ENCODE results near the gene EIF5A2.

Gene EIF5A2

DNA sequence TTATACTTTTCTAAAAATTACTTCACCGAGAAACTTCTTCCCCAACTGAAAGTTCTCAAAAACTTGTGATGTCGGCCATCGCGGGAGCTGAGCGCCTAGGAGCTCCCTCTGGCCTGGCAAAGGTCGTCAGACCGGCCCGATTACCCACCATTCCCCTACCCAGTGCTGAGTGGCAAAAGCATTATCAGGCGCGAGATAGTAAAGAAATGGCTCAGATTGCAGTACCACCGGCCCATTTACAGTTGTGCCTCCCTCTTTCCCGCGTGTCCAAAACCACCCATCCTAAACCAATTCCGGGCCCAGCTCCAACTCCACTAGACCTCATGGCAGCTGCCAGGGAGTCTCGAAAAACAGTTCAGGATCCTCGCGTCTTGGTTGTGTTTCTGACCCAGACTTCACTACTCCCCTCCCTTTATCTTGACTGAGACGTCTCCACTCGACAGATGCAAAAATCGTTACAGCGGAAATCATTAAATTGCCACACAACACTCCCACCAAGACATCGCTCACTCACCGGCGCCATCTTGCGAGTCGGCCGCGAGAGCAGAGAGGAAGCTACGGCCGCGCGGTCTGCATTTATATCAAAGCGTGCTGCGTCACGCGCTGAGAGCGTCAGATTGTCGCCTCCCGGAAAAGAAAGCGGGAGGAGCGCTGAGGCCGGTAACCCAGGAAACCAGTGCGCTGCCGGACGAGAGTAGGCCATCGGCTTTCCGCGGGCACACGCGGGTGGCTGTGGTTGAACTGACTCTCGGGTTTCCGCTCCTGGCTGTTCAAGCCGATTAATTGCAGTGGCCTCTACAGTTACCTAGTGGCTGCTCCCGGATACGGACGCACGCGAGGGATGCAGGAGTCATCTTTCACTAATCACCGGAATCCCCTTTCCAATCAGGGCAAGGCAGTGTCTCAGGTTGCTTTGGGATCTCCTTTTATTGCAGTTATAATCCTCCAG is 38.5 kb downstream of the EIF5A2 start, which contains the start of gene RPL22L1:
Gene RPL22L1, minus strand, starts transcription at position 551 of the 949 bp plus-strand sequence. Its CDS starts 28 bp downstream, at position 523.
- no peaks in the 10 kb centered on the region for H3K27me3 ChIP-seq (replicated peaks; ENCODE audit: control insufficient read depth, insufficient read depth, low read length)
- peak within 1 kb of the TSS; percentile 99 for H3K4me3 ChIP-seq (replicated peaks; ENCODE audit: low read depth, low read length)
- peaks cover 3% of the 10 kb centered on the region; the same call in 1 of the 2 replicates for H3K36me3 ChIP-seq (ENCODE audit: control insufficient read depth, insufficient read depth, low read length)
- peak; percentile 21 for TF ChIP-seq CTCF (IDR thresholded peaks at IDR 0.05; ENCODE audit: insufficient read depth, low read length, poor library complexity, severe bottlenecking)
- DNase-seq (ENCODE audit: extremely low read depth, insufficient read length): peak; percentile 93

DNA sequence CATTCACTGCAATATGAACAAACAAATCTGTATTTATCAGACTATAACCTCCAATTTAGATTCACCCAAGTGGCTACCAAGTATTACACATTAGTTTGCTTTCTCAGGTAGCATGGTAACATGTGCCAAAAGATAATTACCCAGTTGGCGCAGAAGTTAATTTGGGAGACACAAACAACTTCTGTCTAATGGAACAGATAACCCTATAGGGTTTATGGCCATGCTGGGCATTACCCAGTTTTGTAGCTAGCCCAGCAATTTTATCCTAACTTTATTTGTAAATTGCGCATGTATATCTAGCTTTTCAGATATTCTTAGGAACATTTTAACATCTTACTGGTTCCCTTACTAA is 39.2 kb downstream of the EIF5A2 start:
- TF ChIP-seq CTCF (IDR thresholded peaks at IDR 0.05; ENCODE audit: insufficient read depth, low read length, poor library complexity, severe bottlenecking): no peak
- Histone ChIP-seq H3K36me3 (ENCODE audit: control insufficient read depth, insufficient read depth, low read length) (peaks cover 3% of the 10 kb centered on the region; the same call in 1 of the 2 replicates), H3K27me3 (replicated peaks; ENCODE audit: control insufficient read depth, insufficient read depth, low read length) (no peaks in the 10 kb centered on the region), H3K4me3 (replicated peaks; ENCODE audit: low read depth, low read length) (peak overlapping the region; percentile 99)
- DNase-seq (ENCODE audit: extremely low read depth, insufficient read length): no peak

DNA sequence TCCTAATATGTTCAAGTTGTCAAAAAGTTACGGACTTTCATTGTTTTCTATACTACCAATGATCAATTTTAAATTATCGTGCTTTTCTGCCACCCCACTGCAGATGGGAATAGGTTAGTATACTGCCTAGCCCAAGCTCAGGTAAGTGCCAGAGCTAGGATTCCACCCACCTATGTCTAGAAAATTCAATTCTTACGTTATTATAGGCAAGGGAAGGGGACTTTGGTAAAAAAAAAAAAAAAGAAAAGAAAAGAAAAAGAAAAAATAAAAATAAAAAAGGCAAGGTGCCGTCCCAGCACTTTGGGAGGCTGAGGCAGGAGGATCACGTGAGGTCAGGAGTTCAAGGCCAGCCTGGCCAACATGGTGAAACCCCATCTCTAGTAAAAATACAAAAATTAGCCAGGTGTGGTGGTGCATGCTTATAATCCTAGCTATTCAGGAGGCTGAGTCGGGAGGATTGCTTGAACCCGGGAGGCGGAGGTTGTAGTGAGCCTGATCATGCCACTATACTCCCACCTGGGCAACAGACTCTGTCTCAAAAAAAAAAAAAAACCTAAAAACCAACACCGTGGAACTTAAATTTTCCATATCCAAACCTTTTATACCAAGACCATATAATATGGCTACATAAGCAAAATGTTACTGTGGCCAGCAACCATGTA is 39.7 kb downstream of the EIF5A2 start:
- no peak for DNase-seq (ENCODE audit: extremely low read depth, insufficient read length)
- Histone ChIP-seq H3K27me3 (replicated peaks; ENCODE audit: control insufficient read depth, insufficient read depth, low read length) (no peaks in the 10 kb centered on the region), H3K4me3 (replicated peaks; ENCODE audit: low read depth, low read length) (peak overlapping the region; percentile 99), H3K36me3 (ENCODE audit: control insufficient read depth, insufficient read depth, low read length) (peaks cover 3% of the 10 kb centered on the region; the same call in 1 of the 2 replicates)
- no peak for TF ChIP-seq CTCF (IDR thresholded peaks at IDR 0.05; ENCODE audit: insufficient read depth, low read length, poor library complexity, severe bottlenecking)

GRCh38 chr3:170867143-170867937 is 41.1 kb downstream of the EIF5A2 start:
- H3K36me3 ChIP-seq (ENCODE audit: control insufficient read depth, insufficient read depth, low read length): peaks cover 3% of the 10 kb centered on the region; the same call in 1 of the 2 replicates
- DNase-seq (ENCODE audit: extremely low read depth, insufficient read length): no peak
- H3K4me3 ChIP-seq (replicated peaks; ENCODE audit: low read depth, low read length): peak overlapping the region; percentile 99
- TF ChIP-seq CTCF (IDR thresholded peaks at IDR 0.05; ENCODE audit: insufficient read depth, low read length, poor library complexity, severe bottlenecking): no peak
- H3K27me3 ChIP-seq (replicated peaks; ENCODE audit: control insufficient read depth, insufficient read depth, low read length): no peaks in the 10 kb centered on the region

GRCh38 chr3:170866499-170866898 is 41.9 kb downstream of the EIF5A2 start:
- DNase-seq (ENCODE audit: extremely low read depth, insufficient read length): no peak
- Histone ChIP-seq H3K27me3 (replicated peaks; ENCODE audit: control insufficient read depth, insufficient read depth, low read length) (no peaks in the 10 kb centered on the region), H3K36me3 (ENCODE audit: control insufficient read depth, insufficient read depth, low read length) (peaks cover 3% of the 10 kb centered on the region; the same call in 1 of the 2 replicates), H3K4me3 (replicated peaks; ENCODE audit: low read depth, low read length) (no peak overlapping the region)
- no peak for TF ChIP-seq CTCF (IDR thresholded peaks at IDR 0.05; ENCODE audit: insufficient read depth, low read length, poor library complexity, severe bottlenecking)
